PC-9 (cell line): ENCODE data around the gene LRIF1.

Experiments
- EZH2 ChIP-seq: fragments of 200-600 bp; sonication (generic); IDR thresholded peaks from 2 replicates; pipeline ENCODE4 v1.8.0; 2017; ENCODE audit warnings: antibody characterized with exemption, low read depth
- TF ChIP-seq, protein P1 (sequence below): fragments of 200-600 bp; sonication (generic); conservative IDR thresholded peaks from 2 replicates; pipeline ENCODE4 v1.6.1; 2017; ENCODE audit warnings: mixed run types, antibody characterized with exemption, mild to moderate bottlenecking, moderate library complexity

DNA sequence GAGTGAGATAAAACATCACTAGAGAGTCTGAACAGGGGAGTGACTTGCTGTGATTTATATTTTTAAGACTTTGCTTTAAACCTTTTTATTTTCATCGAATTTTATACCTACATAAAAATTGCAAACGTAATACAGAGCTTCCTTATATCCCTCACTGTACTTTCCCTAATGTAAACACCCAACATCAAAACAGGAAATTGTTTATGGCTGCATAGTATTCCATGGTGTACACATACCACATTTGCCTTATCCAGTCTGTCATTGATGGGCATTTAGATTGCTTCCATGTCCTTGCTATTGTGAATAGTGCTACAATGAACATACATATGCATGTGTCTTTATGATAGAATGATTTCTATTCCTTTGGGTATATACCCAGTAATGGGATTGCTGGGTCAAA lies 34.8 kb downstream of the LRIF1 start:
- TF ChIP-seq EZH2, result no peak
- TF ChIP-seq, protein P1, sequence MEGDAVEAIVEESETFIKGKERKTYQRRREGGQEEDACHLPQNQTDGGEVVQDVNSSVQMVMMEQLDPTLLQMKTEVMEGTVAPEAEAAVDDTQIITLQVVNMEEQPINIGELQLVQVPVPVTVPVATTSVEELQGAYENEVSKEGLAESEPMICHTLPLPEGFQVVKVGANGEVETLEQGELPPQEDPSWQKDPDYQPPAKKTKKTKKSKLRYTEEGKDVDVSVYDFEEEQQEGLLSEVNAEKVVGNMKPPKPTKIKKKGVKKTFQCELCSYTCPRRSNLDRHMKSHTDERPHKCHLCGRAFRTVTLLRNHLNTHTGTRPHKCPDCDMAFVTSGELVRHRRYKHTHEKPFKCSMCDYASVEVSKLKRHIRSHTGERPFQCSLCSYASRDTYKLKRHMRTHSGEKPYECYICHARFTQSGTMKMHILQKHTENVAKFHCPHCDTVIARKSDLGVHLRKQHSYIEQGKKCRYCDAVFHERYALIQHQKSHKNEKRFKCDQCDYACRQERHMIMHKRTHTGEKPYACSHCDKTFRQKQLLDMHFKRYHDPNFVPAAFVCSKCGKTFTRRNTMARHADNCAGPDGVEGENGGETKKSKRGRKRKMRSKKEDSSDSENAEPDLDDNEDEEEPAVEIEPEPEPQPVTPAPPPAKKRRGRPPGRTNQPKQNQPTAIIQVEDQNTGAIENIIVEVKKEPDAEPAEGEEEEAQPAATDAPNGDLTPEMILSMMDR, result no peak
